Naive B cell (primary cell): Measurements from ENCODE around the gene MAP3K4. TPM values are rescaled to one million over a fixed set of nuclear protein-coding genes. Genes with fewer than 3 reads are reported as not detected.
A peak's percentile ranks its signal among the peaks of the same experiment; 100 is the strongest.
"Not testable (repeated sequence)": the region's sequence is repeated elsewhere in the genome, so short reads cannot be mapped to it uniquely, and the experiment has no call there.

ENCODE experiments used
- ATAC-seq, 2 donors: fragments of 150-1000 bp; cut with Tn5 transposase; 2 replicates each; pipeline ENCODE4 v1.10.0; 2021; ENCODE audit warnings: low read depth in 2 of 2, mild to moderate bottlenecking in 2 of 2, moderate library complexity in 2 of 2
- DNase-seq: peaks from one replicate; pipeline ENCODE4 v3.0.0; 2022
- H3K27ac Mint-ChIP-seq, 6 donors: one replicate each; pipeline ENCODE4 v1.8.0; 2020 to 2022; ENCODE audit warnings: mild to moderate bottlenecking in 6 of 6, mixed read lengths in 6 of 6, moderate library complexity in 5 of 6, inconsistent platforms in 2 of 6
- H3K27me3 Mint-ChIP-seq, 3 donors: one replicate each; pipeline ENCODE4 v1.8.0; 2021 to 2022; ENCODE audit warnings: mixed read lengths in 3 of 3, mild to moderate bottlenecking in 1 of 3
- H3K36me3 Mint-ChIP-seq, 2 donors: one replicate each; pipeline ENCODE4 v1.8.0; 2020 to 2022; ENCODE audit warnings: mixed read lengths in 2 of 2, inconsistent platforms in 1 of 2, mild to moderate bottlenecking in 1 of 2
- H3K4me1 Mint-ChIP-seq, 3 donors: one replicate each; pipeline ENCODE4 v1.8.0; 2020 to 2022; ENCODE audit warnings: mixed read lengths in 3 of 3, inconsistent platforms in 1 of 3, mild to moderate bottlenecking in 1 of 3, moderate library complexity in 1 of 3
- H3K4me3 Mint-ChIP-seq, 8 donors: one replicate each; pipeline ENCODE4 v1.8.0; 2020 to 2022; ENCODE audit warnings: mild to moderate bottlenecking in 8 of 8, mixed read lengths in 8 of 8, moderate library complexity in 8 of 8, inconsistent platforms in 2 of 8
- H3K9me3 Mint-ChIP-seq, 7 donors: one replicate each; pipeline ENCODE4 v1.8.0; 2020 to 2022; ENCODE audit warnings: mixed read lengths in 7 of 7, mild to moderate bottlenecking in 5 of 7, inconsistent platforms in 2 of 7, moderate library complexity in 1 of 7
- polyA plus RNA-seq, 6 donors: library from polyadenylated mRNA; unstranded; fragments of 300-500 nt; fragmentation: Illumina TruSeq; gene quantifications; one replicate each; pipeline ENCODE4 v1.2.3, GENCODE V29; 2021; ENCODE audit warnings: low read depth in 6 of 6

Gene MAP3K4
- polyA plus RNA-seq, 6 donors from 2014 or later: 3.4 to 12.7 (median 8.5) TPM

DNA sequence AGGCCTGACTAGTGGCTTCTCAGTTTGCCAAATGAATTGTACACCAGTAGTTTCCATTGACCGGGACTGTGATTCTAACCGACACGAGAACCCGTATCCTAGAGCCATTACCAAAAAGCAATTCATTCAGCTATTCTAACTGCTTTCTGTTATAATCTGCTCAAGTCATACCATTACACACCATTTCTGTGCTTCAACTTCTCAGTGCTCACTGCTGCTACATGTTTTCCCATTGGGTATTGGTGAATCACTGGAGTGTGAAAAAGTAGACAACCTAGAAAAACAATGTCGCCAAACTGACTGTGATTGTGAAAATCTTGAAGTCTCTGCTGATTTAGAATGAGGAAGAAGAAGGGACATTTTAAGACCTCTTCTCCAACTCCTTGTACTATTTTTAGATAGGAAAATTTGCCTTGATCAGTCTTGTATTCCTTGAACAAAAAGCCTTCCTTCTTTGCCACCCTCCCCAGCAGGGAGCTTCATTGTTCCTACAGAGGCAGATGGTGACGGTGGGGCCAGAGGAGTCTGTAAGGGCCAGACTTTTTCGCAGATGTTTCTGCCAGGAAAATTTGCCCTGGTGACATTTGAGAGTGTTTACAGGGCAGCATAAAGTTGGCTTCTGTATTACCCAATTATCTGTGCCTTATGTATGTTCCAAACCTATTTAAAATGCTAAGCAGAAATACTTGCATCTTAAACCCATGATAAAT is 31.7 kb upstream of the MAP3K4 start:
- no peak for ATAC-seq
- H3K27ac Mint-ChIP-seq: no peak overlapping the region
- H3K9me3 Mint-ChIP-seq: peaks cover 0 to 4% (median 0%) of the 10 kb centered on the region in 7 donors
- H3K4me3 Mint-ChIP-seq: no peak overlapping the region
- no peaks in the 10 kb centered on the region for H3K36me3 Mint-ChIP-seq
- DNase-seq: no peak
- no peaks in the 10 kb centered on the region for H3K4me1 Mint-ChIP-seq
- H3K27me3 Mint-ChIP-seq: peaks cover 16 to 24% (median 23%) of the 10 kb centered on the region in 3 donors

DNA sequence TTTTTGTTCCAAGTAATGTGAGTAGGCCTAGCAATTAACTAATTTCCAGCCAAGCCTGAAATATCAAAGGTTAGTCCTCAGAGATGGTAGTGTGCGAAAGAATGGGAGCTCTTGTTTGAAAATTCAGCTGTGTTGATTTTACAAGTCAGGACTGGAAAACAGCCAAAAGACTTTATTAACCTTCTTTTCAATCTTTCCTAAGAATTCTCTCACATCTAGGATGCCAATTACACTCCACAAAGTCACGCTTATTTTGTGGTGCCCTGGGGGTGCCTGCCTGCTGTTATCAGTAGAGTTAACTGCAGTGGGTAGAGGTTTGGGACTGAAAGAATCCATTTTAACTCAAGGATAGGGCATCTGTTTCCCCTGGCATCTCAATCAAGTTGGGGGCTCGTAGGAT is 30.7 kb upstream of the MAP3K4 start:
- ATAC-seq: no peak
- H3K27ac Mint-ChIP-seq: no peak overlapping the region
- H3K4me1 Mint-ChIP-seq: no peaks in the 10 kb centered on the region
- DNase-seq: no peak
- no peaks in the 10 kb centered on the region for H3K36me3 Mint-ChIP-seq
- H3K4me3 Mint-ChIP-seq: no peak overlapping the region
- peaks cover 0 to 4% (median 0%) of the 10 kb centered on the region in 7 donors for H3K9me3 Mint-ChIP-seq
- H3K27me3 Mint-ChIP-seq: peaks cover 13 to 27% (median 20%) of the 10 kb centered on the region in 3 donors

DNA sequence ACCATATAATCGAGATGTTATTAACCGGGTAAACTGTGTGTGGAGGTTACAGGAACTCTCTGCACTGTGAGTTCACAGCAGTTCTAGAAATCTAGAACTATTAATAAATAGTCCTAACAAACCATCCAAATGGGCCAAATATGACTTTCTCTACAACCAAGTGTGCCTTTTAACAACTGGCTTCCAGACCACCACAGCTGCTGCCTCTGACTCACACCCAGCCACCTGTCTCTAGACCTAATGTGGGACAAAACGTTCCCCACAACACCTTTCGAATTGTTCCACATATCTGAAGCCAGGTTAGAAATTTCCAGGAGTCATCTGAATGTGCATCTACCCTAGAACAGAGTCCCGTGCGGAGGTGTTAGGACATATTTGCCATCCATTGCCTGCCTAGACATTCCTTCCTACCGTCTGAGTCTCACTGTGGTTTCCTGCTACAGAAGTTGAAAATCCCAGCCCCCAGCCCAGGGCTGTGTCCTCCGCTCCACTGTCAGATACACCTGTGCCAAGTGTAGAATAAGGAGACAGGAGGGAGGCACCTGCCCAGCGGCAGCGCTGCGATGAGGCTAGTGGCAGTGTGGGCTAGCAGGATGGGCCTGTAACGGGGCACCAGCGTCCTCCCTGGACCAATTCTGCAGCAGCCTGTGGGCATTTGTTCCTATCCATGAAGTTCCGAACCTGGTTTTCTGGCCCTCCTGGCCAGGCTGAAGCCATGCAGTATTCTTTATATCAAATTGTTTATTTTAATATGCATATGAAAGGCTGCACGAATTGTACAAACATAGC is 28.5 kb upstream of the MAP3K4 start:
- Mint-ChIP-seq H3K36me3 (no peaks in the 10 kb centered on the region), H3K27ac (no peak overlapping the region), H3K9me3 (no peaks in the 10 kb centered on the region), H3K4me3 (no peak overlapping the region), H3K27me3 (peaks cover 13 to 21% (median 15%) of the 10 kb centered on the region in 3 donors), H3K4me1 (no peaks in the 10 kb centered on the region)
- ATAC-seq: no peak
- DNase-seq: no peak

DNA sequence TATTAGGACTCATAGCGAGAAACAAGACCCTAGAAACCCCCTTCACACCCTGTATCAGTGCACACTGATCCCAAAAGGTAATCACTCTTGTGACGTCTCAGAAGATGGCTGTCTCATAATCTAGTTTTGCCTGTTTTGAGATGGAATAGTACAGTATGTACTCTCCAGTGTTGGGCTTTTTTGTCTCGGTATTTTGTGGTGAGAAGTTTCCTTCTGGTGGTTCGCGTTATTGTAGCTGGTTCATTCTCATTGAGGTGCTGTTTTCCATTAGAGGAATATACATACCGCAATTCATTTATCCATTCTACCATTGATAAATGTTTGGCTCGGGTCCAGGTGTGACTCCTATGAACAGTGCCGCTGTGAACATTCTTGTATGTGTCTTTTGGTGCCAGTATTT is 27.9 kb upstream of the MAP3K4 start:
- Mint-ChIP-seq H3K9me3 (no peaks in the 10 kb centered on the region), H3K27ac (no peak overlapping the region), H3K4me1 (no peaks in the 10 kb centered on the region), H3K27me3 (peaks cover 13 to 21% (median 15%) of the 10 kb centered on the region in 3 donors), H3K36me3 (no peaks in the 10 kb centered on the region), H3K4me3 (no peak overlapping the region)
- ATAC-seq: no peak
- DNase-seq: no peak

DNA sequence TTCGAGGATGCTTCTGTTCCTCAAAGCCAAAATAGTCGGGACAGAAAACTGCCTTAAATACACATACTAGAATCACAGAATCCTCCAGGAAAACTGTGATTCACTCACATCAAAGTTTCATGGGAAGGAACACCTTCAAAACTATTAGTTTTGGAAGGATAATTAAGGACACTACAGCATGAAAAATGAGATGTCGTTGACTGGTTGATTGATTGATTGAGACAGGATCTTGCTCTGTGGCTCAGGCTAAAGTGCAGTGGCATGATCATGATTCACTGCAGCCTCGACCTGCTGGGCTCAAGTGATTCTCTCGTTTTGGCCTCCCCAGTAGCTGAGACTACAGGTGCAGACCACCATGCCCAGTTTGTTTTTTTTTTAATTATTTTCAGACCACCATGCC is 25.7 kb upstream of the MAP3K4 start:
- Mint-ChIP-seq H3K4me1 (no peaks in the 10 kb centered on the region), H3K27ac (no peak overlapping the region), H3K9me3 (peaks cover 0 to 2% (median 0%) of the 10 kb centered on the region in 7 donors), H3K27me3 (peaks cover 24 to 31% (median 28%) of the 10 kb centered on the region in 3 donors), H3K4me3 (no peak overlapping the region), H3K36me3 (no peaks in the 10 kb centered on the region)
- no peak for DNase-seq
- ATAC-seq: no peak

DNA sequence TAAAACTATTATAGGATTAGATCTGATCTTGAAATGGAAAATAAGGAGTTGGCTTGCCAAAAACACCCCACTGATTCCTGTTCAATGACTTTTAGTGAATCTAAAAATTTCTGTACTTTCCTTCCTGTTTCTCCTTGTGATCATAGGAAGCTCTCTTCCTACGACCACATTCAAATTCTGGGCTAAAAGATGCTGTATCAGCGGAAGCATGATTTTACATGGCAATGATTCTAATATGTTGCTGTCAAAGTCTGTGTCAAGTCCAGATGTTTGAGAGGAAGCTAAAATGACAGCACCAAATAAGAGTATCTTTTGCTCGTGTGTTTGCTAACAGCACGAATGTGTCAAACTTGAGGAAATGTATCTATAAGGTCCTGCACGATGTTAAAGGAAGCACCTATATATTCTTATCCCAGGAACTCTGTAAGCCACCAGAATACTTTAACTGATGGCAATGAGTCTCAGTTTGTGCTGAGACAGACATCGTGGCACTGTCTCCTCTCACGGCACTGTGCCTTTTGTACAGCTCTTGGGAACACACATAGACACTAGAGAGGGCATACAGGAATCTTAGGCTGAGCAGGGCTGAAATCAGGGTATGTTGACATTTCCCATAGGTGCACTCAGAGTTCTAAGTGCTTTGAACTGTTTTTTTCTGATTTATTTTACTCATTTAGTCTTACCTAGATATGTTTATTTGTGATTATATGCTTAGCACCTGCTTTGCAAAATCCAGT is 24.9 kb upstream of the MAP3K4 start:
- no peak for ATAC-seq
- H3K27me3 Mint-ChIP-seq: peaks cover 24 to 30% (median 28%) of the 10 kb centered on the region in 3 donors
- no peaks in the 10 kb centered on the region for H3K4me1 Mint-ChIP-seq
- no peak overlapping the region for H3K4me3 Mint-ChIP-seq
- no peak for DNase-seq
- no peak overlapping the region for H3K27ac Mint-ChIP-seq
- H3K36me3 Mint-ChIP-seq: no peaks in the 10 kb centered on the region
- peaks cover 0 to 2% (median 0%) of the 10 kb centered on the region in 7 donors for H3K9me3 Mint-ChIP-seq

DNA sequence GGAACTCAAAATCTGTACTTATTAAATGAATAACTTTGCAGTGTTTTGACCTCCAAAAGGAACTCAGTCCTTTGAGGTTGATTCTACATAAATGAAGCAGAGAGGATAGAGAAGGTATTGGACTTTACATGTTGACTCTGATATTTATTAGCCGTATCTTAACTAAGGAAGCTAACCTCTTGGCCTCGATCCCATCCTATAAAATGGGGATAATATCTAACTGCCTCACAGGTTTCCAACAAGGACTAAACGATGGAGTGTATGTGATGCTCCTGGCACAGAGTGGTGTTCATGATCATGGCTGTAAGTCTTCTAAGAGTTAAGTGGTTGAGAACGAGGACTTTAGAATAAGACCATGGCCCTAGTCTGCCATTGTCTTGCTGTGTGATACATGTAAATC is 24.2 kb upstream of the MAP3K4 start:
- Mint-ChIP-seq H3K27me3 (peaks cover 23 to 30% (median 28%) of the 10 kb centered on the region in 3 donors), H3K36me3 (no peaks in the 10 kb centered on the region), H3K4me3 (no peak overlapping the region), H3K9me3 (peaks cover 0 to 2% (median 0%) of the 10 kb centered on the region in 7 donors), H3K27ac (no peak overlapping the region), H3K4me1 (no peaks in the 10 kb centered on the region)
- ATAC-seq (no peak), DNase-seq (no peak)

DNA sequence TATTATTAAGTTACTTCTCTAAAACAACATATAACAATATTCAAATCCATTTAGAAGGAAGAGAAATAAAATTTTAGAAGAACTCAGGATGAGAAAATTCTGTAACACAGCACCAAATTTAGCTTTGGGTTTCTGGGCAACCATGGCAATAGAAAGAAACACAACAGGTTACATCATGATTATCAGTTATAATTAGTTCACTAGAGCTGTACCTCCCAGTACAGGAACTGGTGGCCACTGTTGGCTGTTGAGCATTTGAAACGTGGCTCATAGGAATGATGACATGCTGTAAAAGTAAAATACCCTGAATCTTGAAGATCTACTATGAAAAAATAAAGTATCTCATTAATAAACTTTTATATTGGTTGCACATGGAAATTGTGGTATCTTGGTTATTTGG is 23.7 kb upstream of the MAP3K4 start:
- Mint-ChIP-seq H3K27me3 (peaks cover 18 to 32% (median 27%) of the 10 kb centered on the region in 3 donors), H3K4me3 (no peak overlapping the region), H3K9me3 (peaks cover 0 to 2% (median 0%) of the 10 kb centered on the region in 7 donors), H3K36me3 (no peaks in the 10 kb centered on the region), H3K27ac (no peak overlapping the region), H3K4me1 (no peaks in the 10 kb centered on the region)
- ATAC-seq (no peak), DNase-seq (no peak)

DNA sequence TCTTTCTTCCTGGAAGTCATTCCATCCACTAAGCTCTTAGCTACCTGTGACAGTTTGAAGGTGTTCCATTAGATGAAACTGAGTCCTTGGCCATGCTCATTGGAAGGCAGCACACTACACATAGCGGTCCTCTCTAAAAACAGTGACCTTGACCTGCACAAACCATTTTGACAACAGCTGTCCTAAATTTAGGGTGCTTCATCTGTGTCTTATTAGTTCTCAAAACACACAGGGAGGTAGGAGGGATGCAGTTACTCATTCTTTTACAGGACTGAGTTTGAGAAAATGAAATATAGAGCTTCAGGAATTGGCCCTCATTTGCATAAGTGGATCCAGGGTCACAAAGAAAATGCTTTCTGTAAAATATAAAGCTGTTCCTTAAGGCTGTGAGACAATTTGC is 20.4 kb upstream of the MAP3K4 start:
- Mint-ChIP-seq H3K4me3 (no peak overlapping the region), H3K4me1 (no peaks in the 10 kb centered on the region), H3K9me3 (peaks cover 0 to 2% (median 0%) of the 10 kb centered on the region in 7 donors), H3K27ac (no peak overlapping the region), H3K36me3 (no peaks in the 10 kb centered on the region), H3K27me3 (peaks cover 25 to 46% (median 34%) of the 10 kb centered on the region in 3 donors)
- DNase-seq (no peak), ATAC-seq (no peak)

DNA sequence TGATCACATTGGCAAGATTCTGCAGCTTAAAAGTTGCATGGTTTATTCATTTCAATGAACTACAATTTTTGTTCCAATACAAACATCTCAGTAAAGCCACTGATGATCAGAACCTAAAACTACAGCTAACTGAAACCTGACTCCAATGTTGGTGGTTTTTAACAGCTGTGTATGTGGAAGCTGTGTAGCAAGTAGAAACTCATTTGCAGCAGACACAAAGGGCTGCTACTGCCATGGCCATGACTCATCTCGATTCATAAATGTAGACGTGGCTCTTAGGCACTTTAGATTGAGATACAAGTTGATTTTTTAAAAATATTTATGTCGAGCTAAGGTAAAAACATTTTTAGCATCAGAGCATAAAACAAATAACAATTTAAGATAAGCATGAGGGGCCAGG is 19.5 kb upstream of the MAP3K4 start:
- no peak overlapping the region for H3K4me3 Mint-ChIP-seq
- no peaks in the 10 kb centered on the region for H3K4me1 Mint-ChIP-seq
- no peaks in the 10 kb centered on the region for H3K36me3 Mint-ChIP-seq
- H3K27ac Mint-ChIP-seq: no peak overlapping the region
- peaks cover 0 to 2% (median 0%) of the 10 kb centered on the region in 7 donors for H3K9me3 Mint-ChIP-seq
- H3K27me3 Mint-ChIP-seq: peaks cover 20 to 48% (median 34%) of the 10 kb centered on the region in 3 donors
- ATAC-seq (no peak), DNase-seq (no peak)

DNA sequence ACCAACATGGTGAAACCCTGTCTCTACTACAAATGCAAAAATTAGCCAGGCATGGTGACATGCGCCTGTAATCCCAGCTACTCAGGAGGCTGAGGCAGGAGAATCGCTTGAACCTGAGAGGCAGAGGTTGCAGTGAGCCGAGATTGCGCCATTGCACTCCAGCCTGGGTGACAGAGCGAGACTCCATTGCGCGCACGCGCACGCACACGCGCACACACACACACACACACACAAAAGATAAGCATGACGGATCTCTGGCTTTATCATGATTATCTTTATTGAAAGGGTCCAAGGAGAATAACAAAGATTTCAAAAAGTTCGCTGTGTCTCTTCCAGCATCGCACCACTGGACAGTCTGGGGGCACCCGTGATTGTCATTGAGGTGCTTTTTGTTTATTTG is 19.0 kb upstream of the MAP3K4 start:
- DNase-seq, H3K36me3 Mint-ChIP-seq, H3K9me3 Mint-ChIP-seq, H3K4me3 Mint-ChIP-seq, H3K4me1 Mint-ChIP-seq, ATAC-seq: not testable (repeated sequence)
- Mint-ChIP-seq H3K27ac (peak overlapping the region in 1 of 6 donors; percentile 70), H3K27me3 (peaks cover 20 to 48% (median 38%) of the 10 kb centered on the region in 3 donors)

DNA sequence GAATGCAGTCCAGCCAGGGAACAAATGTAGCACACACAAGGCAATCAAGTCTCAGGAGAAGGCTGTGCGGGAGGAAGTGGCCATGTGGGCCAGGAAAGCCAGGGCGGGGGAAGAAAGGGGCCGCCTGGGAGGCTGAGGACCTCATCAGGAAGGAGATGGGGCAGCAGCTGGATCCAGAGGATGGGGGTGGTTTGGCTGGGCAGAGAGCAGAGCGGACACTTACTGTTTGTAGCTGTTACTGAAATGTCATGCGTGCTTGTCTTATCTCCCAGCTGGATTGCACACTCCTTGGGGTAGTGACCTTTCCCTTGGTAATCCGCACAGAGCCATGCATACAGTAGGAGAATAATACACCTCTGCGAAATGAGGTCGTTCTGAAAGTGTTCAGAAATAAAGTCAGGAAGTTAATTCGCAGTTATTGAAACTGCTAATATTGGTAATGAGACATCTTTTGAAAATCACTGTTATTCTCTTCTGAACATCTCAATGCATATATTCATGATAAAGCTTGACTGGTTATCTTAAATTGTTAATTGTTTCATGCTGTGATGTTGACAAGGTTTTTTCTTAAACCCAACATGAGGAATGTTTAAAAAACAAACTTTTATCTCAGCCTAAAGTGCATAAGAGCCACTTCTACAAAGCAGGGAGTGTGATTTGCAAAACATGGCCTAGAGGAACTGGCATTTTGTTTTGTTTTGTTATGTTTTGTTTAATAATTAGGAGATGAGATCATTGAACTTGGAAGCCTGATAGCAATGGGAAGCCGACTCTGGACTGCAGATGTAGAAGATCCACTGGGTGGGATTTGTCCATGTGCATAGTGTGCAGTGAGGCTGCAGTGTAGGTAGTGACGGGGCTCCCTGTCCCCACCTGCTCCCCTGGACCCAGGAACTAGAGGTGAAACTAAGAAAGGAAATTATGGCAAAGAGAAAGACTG is 18.0 kb upstream of the MAP3K4 start:
- no peak for DNase-seq
- peaks cover 0 to 2% (median 0%) of the 10 kb centered on the region in 7 donors for H3K9me3 Mint-ChIP-seq
- H3K36me3 Mint-ChIP-seq: no peaks in the 10 kb centered on the region
- H3K27ac Mint-ChIP-seq: no peak overlapping the region
- peaks cover 20 to 54% (median 46%) of the 10 kb centered on the region in 3 donors for H3K27me3 Mint-ChIP-seq
- no peak overlapping the region for H3K4me3 Mint-ChIP-seq
- no peaks in the 10 kb centered on the region for H3K4me1 Mint-ChIP-seq
- ATAC-seq: no peak
